Measurements from ENCODE around the gene RARA.

RARA gene

GRCh38 chr17:40327735-40328385 is 18.9 kb downstream of the RARA start:
- DNase-seq (ENCODE audit: low read depth in 2 of 2) = no peak

DNA sequence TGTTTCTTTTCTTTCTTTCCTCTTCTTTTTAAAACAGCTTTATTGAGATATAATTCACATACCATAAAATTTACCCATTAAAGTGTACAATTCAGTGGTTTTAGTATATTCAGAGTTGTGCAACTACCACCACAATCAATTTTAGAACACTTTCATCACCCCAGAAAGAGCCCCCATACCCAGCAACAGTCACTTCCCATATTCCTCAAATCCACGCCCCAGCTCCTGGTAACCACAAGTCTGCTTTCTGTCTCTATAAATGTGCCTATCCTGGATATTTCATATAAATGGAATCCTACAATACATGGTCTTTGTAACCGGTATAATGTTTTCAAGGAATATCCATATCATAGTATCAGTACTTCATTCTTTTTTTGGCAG is 19.4 kb downstream of the RARA start:
- no peak for DNase-seq (ENCODE audit: low read depth in 2 of 2)

DNA sequence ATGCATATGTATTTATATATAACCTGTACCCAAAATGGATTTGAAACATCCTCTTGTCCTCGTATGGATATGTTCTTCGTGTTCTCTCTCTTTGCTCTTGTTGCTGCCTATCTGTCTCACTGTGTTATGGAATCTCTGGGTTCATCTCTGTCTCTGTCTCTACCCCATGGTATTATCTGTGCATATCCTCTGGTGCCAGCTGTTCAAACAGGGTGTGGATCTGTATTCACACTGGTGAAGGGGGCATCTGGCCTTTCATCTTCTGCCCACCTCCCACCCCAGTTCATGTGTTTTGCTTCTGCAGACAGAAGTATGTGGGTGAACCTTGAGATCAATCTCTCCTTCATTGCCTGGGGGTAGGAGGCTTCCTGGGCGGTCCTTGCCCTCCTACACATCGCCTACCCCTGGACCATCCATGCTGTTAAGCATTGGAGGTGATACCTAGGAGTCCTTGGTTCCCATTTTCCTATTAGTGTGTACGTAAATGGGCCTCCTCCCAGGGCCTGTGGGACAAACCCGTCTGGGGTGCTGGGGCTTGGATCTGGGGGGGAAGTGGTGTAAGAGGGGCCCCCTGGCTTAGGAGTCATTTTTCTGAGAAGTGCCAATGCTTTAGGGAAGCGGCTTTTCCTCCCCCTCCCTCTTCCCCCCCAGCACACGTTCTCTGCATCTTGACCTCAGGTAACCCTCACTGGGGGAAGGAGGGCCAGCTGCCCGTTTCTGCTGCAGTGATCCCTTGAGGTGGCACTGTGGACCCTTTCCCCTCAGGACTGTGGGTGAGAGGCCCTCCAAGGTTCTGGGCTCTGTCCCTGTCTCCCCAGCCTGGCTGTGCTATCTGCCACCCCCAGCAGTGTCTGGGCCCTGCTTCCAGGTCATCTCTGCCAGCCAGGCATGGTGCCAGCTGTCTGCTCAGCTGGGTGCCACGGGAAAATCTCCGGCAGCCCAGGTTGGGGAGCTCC is 21.1 kb downstream of the RARA start:
- DNase-seq (ENCODE audit: low read depth in 2 of 2) = no peak

- DNase-seq (ENCODE audit: low read depth in 2 of 2) = no peak
Measured at GRCh38 chr17:40330850-40331470, 22.0 kb downstream of the RARA start.

- no peak for DNase-seq (ENCODE audit: low read depth in 2 of 2)
Measured at GRCh38 chr17:40331743-40332641, 23.0 kb downstream of the RARA start.

DNA sequence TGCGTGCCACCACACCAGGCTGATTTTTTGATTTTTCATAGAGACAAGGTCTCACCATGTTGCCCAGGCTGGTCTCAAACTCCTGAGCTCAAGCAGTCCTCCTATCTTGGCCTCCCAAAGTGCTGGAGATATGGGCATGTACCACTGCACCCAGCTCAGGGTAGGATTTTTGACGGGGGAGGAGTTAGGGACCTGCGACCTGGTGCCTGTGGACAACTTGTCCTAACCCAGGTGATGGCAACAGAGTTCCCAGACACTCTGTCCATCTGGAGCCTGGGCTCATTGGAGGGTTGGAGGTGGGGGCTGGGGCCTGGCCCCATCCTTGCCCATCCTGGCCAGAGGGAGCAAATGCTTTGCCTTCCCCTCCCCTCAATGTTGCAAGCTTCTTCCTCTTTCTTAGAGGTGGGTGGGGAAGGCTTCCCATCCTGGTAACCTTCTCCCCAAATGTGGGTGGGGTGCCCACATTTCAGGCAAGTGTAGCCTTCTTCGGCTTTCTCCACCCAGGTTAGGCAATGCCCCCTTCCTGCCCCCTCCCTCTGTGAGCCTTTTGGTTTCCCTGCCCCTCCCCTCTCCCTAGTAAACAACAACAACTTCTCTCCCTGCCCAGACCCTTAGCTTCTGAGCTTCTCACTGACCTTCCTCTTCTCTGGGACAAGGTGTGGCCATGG is 24.9 kb downstream of the RARA start:
- no peak for DNase-seq (ENCODE audit: low read depth in 2 of 2)

GRCh38 chr17:40335620-40336019 is 26.6 kb downstream of the RARA start:
- no peak for DNase-seq (ENCODE audit: low read depth in 2 of 2)

DNA sequence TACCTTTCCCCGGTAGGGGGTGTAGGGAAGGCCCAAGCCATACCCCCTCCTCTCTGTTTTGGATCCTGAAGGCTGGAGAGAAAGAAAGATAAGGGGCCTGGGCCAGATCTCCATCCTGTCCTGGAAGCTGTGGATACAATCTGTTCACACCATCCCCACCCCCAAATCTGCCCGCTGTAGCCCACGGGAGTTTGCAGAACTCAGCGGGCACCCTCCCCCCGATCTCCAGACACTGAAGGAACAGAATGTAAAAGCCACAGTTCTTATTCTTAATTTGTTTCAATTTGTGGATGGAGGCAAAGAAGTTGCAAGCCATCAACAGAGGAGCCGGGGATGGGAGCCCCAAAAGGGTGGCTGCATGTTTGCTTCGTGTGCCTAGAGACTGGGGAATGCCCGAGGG is 28.4 kb downstream of the RARA start:
- no peak for DNase-seq (ENCODE audit: low read depth in 2 of 2)

- no peak for DNase-seq (ENCODE audit: low read depth in 2 of 2)
Measured at GRCh38 chr17:40338058-40338457, 29.1 kb downstream of the RARA start.

- no peak for DNase-seq (ENCODE audit: low read depth in 2 of 2)
Measured at GRCh38 chr17:40338941-40339649, 30.1 kb downstream of the RARA start.

- DNase-seq (ENCODE audit: low read depth in 2 of 2) = no peak
Measured at GRCh38 chr17:40340327-40340726, 31.3 kb downstream of the RARA start.

DNA sequence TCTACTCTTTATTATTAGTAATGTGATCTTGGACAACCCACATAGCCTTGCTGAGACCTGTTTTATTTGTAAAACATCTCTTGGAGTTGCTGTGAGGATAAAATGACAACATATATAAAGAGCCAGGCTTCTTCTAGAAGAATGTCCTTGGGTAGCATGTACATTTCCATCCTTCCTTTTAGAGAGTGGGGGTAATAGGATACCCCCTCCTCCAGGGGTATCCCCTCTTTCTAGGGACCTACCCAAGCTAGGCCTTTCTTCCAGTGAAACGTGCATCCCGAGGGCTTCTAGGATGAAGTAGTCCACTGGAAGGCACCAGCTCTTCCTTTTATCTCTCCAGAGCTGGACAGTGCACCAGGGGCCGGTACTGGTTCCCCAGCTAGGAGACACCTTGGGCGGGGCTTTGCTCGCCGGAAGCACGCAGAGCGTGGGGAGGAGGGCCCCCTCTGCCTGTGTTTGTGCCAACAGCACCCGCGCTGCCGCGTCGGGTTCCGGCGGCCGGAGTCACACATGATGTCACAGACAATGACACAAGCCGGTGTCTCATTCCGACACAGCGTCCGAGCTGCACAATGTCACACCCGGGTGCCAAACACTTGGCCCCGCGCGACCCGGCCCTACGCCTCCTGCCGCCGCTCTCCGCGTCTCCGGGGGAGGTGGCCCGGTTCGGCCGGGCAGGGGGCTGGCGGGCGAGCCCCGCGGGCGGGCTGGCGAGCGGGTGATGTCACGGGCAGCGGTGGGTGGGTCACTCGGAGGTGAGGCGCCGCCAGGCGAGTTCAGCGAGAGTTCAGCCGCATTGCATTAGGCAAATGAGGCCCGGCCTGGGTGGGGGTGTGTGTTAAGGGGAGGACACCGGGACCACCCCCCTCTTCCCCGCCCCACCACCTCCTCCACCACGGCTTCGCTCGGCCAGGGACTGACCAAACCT is 32.2 kb downstream of the RARA start:
- peak; percentile 77 to 85 for DNase-seq (ENCODE audit: low read depth in 2 of 2)

GRCh38 chr17:40341808-40342503 is 33.0 kb downstream of the RARA start:
- no peak for DNase-seq (ENCODE audit: low read depth in 2 of 2)

DNA sequence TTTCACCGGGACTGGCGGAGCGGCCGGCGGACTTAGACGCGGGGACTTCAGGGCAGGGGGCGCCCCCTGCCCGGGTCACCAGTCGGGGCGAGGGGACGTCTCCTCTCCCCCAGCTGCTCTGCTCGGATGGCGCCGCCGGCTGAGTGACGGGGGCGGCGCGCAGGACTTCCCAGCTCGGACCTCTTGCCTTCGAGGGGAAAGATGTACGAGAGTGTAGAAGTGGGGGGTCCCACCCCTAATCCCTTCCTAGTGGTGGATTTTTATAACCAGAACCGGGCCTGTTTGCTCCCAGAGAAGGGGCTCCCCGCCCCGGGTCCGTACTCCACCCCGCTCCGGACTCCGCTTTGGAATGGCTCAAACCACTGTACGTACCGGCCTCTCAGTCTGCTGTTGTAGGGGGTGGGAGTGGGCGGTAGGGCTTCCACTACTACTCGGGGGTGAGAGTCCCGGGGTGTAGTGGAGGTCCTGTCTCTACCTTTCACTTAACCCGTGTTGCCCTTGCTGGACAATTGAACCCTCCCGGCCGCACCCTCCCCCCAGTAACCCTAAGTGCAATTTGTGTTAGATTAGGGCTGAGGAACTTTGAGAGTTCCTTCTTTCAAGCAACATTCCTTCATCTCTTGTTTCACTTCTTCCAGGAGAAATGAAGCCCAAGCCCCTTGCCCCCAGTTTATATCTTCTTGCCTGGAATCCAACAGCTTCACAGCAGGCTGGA is 33.7 kb downstream of the RARA start:
- DNase-seq (ENCODE audit: low read depth in 2 of 2) = no peak

GRCh38 chr17:40343219-40344119 is 34.5 kb downstream of the RARA start:
- no peak for DNase-seq (ENCODE audit: low read depth in 2 of 2)

DNA sequence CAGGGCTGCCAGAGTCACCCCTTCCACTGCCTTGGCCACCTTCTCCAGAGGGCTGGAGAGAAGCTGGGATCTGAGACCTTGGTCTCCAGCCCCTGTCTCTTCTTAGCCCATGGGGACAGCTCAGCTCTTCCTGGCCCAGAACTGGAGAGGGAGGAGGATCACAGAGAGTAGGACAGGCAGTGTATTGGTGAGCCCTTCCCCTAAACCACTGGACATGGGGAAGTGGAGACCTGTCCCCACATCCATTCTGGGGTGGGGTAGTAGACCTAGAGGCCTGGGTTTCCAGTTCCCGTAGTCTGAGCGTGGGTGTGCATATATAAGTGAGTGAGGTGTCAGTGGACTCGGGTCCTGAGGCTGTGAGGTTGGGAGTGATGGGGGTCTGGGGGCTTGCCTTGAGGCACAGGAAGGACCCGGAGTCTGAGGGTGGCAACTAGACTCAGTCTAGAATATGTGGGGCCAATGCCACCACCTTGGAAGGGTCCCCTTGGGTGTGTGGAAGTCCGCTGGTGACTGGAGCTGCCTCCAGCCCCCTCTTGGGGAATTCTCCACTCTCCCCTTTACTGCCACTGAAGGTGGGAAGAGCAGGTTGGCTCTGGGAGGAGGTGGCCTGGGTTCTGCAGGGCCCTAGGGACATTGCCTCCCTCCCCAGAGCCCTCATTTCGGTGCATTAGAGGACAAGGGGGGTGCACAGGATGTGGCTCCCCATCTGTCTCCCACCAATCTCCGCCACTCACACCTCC is 35.6 kb downstream of the RARA start:
- DNase-seq (ENCODE audit: low read depth in 2 of 2) = no peak
